Activated naive CD4-positive, alpha-beta T cell (primary cell): Measurements from ENCODE around the gene ATP5F1C.

Experiments used
- DNase-seq, 4 experiments: peaks; one replicate each; lab custom pipeline; 2025; lab: John Stamatoyannopoulos, UW

The ATP5F1C gene

GRCh38 chr10:7853226-7853842 is 65.4 kb downstream of the ATP5F1C start:
- DNase-seq: no peak

GRCh38 chr10:7853890-7854289 is 65.9 kb downstream of the ATP5F1C start:
- no peak for DNase-seq

GRCh38 chr10:7855205-7855604 is 67.2 kb downstream of the ATP5F1C start:
- no peak for DNase-seq

GRCh38 chr10:7856678-7857077 is 68.7 kb downstream of the ATP5F1C start:
- DNase-seq: no peak

- no peak for DNase-seq
These were observed 69.3 kb downstream of the ATP5F1C start for GRCh38 chr10:7857262-7857661.
